ENCODE data around the gene DPP3.

- no peak for TF ChIP-seq CTCF (IDR thresholded peaks at IDR 0.05)
- TF ChIP-seq POLR2A (IDR thresholded peaks at IDR 0.05): no peak
Observed at GRCh38 chr11:66530927-66531709, 50.9 kb downstream of the DPP3 start.
